KG1 (cell line): Measurements from ENCODE around the gene TEX38.
"Not testable (repeated sequence)": the region's sequence is repeated elsewhere in the genome, so short reads cannot be mapped to it uniquely, and the experiment has no call there.

Source experiments
- DNase-seq: peaks from one replicate; lab custom pipeline; 2025; lab: John Stamatoyannopoulos, UW

TEX38 gene

GRCh38 chr1:46689356-46689755 lies 17.7 kb downstream of the TEX38 start:
- DNase-seq = no peak

- no peak for DNase-seq
These were observed 18.2 kb downstream of the TEX38 start for GRCh38 chr1:46689897-46690296.

GRCh38 chr1:46690931-46691421 lies 19.3 kb downstream of the TEX38 start:
- no peak for DNase-seq

- no peak for DNase-seq
These were observed 20.5 kb downstream of the TEX38 start for GRCh38 chr1:46691997-46692790.

GRCh38 chr1:46692811-46693770 lies 21.4 kb downstream of the TEX38 start:
- DNase-seq = no peak

GRCh38 chr1:46694676-46695075 lies 23.0 kb downstream of the TEX38 start:
- DNase-seq = not testable (repeated sequence)

- DNase-seq = no peak
These were observed 25.4 kb downstream of the TEX38 start for GRCh38 chr1:46697053-46697452.

GRCh38 chr1:46699666-46700065 lies 28.0 kb downstream of the TEX38 start:
- no peak for DNase-seq

GRCh38 chr1:46703927-46704641 lies 32.4 kb downstream of the TEX38 start:
- DNase-seq = no peak

- DNase-seq = no peak
These were observed 33.8 kb downstream of the TEX38 start for GRCh38 chr1:46705408-46705807.

- DNase-seq = no peak
These were observed 36.5 kb downstream of the TEX38 start for GRCh38 chr1:46708121-46708520.

- DNase-seq = no peak
These were observed 43.3 kb downstream of the TEX38 start for GRCh38 chr1:46714976-46715375.

GRCh38 chr1:46717654-46718053 lies 46.0 kb downstream of the TEX38 start:
- DNase-seq = no peak

- no peak for DNase-seq
These were observed 46.7 kb downstream of the TEX38 start for GRCh38 chr1:46718340-46718726.

GRCh38 chr1:46718727-46719622 lies 47.3 kb downstream of the TEX38 start, which contains the start of gene EFCAB14:
EFCAB14 (minus strand) TSS chr1:46719114; CDS start chr1:46718087, 1,027 bp downstream.
- peak; percentile 87 for DNase-seq

- no peak for DNase-seq
These were observed 48.0 kb downstream of the TEX38 start for GRCh38 chr1:46719689-46720088.

GRCh38 chr1:46720319-46720718 lies 48.7 kb downstream of the TEX38 start:
- DNase-seq = not testable (repeated sequence)

- DNase-seq = no peak
These were observed 49.5 kb downstream of the TEX38 start for GRCh38 chr1:46721204-46721603.

- DNase-seq = no peak
These were observed 50.1 kb downstream of the TEX38 start for GRCh38 chr1:46721686-46722205.
